Measurements from ENCODE around the gene IL12A.
A peak's percentile ranks its signal among the peaks of the same experiment; 100 is the strongest.

The IL12A gene

DNA sequence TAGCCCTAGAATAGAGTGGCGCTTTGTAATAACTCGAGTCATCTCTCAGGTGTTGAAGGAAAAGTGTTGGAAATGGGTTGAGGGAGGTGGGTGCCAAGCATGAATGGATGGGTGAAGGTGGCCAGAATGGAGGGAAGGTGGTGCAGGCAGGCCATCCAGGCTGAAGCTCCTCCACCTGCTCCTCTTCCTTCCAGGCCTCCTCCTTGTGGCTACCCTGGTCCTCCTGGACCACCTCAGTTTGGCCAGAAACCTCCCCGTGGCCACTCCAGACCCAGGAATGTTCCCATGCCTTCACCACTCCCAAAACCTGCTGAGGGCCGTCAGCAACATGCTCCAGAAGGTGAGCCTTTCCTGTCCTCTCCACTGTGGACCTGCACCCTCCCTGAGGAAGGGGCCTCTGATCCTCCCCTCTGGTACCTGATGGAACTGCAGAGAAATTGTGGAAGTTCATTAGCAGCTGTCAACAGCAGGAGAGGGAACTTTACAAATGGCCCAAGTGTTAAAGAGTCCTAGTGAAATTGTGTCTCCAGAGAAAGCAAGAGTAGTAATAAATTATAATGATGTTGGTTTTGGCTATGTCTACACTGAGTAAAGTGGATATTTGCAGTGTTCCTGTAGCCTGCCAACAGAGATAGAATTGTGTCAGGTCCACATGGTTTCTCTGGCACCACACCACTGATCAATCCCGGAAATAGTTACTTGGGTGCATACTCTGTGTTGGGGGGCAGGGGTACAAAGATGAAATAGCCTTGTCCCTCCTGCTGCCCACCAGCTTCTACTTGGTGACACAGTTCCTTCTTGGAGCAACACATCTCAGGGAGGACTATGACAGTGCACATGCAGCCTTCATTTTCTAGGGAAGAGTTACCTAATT is 1.6 kb downstream of the IL12A start:
- peak; percentile 14 for DNase-seq (ENCODE audit: low read depth)

DNA sequence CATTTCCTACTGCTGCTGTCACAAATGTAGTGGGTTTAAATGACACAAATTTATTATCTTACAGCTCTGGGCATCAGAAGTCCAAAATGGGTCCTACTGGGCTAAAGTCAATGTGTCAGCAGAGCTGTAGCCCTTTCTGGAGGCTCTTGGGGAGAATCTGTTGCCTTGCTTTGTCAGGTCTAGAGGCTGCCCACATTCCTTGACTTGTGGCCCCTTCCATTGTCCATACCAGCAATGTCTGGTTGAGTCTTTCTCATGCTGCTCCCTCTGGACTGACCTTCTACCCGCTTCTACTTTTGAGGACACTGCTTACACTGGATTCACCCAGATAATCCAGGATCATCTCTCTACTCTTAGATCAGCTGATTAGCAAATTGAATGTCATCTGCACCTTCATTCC is 3.0 kb downstream of the IL12A start:
- no peak for DNase-seq (ENCODE audit: low read depth)

DNA sequence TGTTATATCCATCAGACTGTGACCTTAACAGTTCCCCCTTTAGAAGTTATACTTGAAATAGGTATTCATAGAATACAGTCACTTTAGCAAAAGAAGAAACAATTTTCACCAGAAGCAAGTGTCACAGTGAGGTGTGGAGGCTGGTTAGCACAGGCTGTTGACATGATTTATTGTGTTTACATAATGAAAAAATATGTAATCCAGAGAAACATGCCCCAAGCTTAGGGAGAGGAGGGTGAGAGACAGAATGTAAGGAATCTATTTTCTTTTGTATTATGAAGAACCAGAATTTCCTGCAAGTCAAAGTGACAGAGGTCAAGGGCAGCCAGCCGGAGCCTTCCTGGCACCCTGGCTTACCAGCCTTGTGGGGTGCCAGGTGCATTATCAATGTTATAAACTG is 4.0 kb downstream of the IL12A start:
- no peak for DNase-seq (ENCODE audit: low read depth)

DNA sequence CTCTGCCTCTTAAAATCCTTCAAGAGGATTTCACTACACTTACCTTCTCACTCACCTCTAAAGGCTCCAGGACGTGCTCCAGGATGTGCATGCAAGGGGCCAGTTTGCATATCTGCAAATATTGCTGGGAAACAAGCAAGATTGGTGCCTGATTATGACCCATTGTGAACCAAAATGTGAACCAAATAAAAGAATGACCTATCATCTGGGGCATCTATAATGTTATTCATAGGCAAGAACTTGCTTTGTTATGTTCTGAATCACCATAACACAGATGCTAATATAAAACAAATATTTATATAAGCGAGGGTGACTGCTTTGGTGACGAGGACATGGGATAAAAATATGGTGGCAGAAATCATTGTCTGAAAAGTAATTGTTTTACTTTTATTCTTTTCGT is 5.5 kb downstream of the IL12A start:
- DNase-seq (ENCODE audit: low read depth) = peak; percentile 57

DNA sequence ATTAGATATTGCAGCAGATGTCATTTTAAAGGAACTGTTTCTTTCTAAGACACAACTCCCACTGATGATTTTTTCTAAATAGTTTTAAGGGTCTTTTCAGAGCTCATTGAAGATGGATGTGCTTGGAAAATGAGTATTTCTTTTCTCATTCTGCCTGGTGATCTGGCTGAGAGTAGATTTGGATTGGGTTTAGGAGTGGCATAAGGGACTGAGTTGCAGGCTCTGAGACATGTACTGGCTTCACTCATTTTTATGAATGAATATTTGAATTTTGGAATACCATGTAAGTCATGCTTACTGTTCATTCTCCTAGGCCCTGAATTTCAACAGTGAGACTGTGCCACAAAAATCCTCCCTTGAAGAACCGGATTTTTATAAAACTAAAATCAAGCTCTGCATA is 6.5 kb downstream of the IL12A start:
- no peak for DNase-seq (ENCODE audit: low read depth)

DNA sequence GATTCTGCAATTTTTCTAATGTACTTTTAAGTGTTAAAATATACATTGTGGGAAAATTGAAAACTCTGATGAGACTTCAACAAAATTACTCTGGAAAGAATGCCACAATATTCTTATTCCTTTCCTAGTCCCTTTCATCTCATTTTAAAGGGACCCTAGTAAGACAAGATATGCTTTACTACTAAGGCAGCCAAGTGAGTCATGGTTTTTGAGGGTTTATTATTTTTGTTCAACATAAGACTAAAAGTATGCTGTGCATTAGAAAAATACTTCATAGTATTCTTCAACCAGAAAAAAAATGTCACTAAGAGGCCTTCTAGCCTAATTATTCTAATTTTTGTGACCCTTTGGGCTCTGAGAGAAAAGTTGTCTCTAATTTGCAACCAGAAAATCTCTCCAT is 7.4 kb downstream of the IL12A start:
- DNase-seq (ENCODE audit: low read depth) = peak; percentile 71

DNA sequence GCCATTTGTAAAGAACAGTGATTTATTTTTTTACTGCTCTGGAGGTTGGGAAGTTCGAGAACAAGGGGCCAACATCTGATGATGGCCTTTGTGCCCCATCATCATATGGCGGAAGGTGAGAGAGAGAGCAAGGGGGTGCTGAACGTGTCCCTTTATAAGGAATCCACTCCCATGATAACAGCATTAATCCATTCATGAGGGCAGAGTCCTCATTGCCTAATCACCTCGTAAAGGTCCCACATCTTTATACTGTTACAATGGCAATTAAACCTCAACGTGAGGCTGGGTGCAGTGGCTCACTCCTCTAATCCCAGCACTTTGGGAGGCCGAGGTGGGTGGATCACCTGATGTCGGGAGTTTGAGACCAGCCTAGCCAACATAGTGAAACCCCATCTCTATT is 8.3 kb downstream of the IL12A start:
- no peak for DNase-seq (ENCODE audit: low read depth)

DNA sequence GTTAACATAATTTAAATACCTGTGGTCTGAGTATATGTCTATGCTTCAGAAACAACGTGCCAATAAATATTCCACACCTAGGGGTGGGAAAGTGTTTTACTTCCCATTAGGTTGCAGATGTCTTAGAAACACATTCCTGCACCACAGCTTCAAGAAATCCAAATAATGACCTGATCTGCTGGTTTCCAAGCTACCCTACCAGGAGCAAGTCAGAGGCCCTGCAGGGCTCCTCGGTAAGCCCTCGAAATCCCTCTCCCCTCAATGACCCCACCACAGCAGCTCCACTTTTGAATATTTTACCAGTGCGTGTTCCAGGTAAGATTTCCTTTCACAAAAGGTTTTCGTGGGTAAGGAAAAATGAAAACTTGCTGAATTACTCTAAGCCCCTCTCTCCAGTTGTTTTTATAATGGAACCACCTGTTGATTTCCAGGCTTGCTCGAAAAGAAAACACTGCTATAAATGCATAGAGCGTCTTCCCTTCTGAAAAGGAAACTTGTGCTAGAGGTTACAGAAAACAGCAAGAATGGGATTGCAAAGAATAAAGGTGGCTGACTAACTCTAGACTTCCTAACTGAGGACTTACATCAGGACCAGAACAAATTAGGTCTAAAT is 12.6 kb downstream of the IL12A start:
- DNase-seq (ENCODE audit: low read depth) = no peak

DNA sequence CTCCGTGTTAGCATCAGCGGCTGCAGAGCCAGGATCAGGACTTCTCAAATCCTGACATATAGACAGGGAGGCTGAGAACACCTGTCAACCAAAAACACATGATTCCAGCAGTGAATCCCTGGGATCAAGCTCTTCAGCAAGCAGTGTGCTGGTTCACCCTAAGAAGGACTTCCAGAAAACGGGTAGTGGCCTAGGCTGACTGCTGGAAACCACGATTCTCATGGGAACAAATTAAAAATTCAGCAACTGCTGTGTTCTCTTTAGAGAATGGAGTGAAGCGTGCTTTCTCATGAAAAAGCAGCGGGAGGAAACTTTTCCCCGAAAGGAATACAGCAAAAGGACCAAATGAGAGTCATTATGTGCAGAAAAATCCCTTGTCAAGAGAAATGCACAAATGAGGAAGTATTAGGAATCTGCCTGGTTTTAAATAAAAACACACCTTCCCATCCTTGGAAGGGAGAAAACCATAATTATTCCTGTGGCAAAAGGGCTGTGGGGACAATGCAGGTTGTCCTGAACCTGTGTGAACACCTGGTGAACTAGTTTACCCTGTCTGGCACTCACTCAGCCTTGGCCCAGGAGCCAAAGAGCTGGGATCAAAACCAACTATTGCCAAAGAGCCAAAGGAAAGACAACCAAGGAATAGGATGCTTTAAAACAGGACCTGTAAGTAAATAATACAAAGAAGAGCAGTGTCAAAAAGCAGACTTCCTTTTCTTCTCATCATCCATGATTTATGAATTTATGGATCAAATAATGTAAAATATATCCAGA is 13.4 kb downstream of the IL12A start:
- DNase-seq (ENCODE audit: low read depth) = no peak

DNA sequence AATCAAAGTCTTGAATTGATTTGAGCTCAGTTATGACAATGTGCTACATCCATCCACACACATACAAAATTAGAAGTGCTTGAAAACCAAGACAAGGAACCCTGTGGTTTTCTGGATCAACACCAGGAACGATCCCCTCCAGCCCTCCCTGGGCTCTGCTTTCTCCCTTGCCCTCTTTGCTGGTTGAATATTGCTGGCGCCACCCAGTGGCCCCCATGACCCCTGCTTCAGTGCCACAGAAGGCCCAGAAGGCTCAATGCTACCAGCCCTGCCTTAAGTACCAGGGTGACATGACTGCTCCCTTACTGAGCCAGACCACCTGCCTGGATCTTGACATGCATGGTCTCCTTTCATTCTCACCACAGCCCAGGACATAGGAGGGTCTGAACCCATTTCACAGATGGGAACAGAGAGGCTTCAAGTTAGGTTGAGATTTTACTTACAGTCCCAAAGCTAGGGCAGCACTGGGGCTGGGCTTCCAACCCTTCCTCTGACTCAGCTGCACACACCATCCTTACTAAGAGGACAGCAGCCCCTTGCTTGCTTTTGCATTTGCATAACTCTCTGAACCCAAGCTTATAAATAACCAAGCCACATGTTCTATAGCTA is 15.0 kb downstream of the IL12A start:
- peak; percentile 76 for DNase-seq (ENCODE audit: low read depth)

DNA sequence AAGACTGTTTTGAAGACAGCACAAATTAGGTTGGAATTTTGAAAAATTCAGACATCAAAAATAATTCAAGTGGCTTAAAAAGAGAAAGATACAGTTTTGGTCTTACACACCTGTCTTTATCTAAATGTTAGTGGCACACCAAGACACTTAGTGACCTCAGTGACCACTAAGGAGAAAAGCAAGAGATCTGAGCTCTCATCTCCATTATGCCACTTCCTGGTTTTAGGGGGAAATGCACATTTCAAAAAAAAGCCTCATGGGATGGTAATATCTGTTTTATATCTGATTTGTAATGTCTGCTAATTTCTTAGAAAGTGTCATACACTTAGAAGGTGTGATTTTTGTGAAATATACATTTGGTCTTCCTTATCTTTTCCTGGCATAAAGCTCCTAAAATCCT is 16.4 kb downstream of the IL12A start:
- no peak for DNase-seq (ENCODE audit: low read depth)

DNA sequence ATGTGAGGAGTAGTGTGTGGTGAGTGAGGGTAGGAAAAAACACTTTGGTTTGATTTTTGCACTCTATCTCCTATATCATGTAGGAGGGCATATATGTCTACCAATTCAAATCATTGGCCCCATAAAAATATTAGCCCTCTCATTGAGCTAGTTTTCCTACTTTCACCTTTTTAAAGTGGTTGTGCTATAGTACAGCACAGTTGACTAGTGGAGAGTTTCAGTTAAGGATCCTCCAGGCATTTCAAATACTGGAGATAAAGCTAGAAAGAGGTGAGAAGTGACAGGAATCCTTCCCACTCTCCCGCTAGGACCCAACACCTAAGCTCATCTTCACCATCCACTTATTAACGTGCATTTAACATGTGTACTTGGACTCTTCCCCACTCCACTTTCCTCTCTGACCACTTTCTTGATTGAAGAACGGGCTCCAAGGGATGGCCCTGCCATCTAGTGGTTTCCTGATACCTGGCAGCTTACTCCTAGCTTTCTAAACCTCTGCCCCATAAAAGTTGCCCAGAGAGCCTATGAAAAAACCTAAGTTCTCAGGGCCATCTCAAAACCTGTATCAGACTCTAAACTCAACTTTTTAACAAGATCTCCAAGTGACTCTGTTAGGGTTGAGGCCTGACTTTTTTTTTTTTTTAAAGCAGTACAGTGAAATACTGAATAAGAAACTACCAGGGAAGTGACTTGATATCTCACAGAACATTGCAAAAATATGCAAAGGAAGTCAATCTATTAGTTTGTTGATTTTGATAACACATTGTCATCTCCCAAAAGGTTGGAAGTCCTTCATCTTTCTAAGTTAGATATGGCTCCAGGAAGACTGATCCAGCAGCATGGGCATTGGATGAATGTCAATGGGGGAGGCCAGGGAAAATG is 17.9 kb downstream of the IL12A start:
- peak; percentile 79 for DNase-seq (ENCODE audit: low read depth)

DNA sequence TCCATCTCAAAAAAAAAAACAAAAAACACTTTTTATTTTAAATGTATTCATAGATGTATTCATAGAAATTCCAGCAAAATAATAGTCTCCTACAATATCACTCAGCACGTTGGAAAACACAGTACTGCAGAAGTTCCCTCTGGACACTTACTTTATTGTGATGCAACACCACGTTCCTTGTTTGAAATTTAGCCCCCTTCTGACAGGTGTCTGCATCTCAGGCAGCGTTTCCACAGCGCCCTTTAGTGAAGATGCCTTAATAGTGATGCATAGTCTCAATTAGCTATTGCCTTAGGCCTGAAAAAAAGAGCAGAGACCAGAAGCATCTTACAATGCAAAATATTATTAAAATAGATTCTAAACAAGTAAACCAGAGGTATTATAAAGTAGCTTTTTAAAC is 20.3 kb downstream of the IL12A start:
- no peak for DNase-seq (ENCODE audit: low read depth)

DNA sequence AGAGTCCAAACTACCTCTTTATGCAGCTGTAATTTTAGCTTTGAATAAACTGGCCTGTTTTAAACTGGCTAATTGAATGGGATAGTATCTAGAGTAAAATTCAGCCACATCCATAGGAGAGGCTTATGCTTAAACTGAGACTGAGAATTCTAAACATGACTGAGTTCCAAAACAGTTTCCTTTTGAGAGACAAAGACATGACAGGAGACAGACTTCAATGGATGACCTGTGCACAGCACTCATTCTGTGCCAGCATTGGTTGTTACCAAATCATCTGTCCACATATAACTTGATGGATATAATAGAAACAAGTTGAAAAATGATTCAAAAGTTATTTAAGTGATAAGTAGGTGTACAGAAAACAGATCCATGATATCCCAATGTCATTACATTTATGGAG is 20.9 kb downstream of the IL12A start:
- DNase-seq (ENCODE audit: low read depth) = no peak

DNA sequence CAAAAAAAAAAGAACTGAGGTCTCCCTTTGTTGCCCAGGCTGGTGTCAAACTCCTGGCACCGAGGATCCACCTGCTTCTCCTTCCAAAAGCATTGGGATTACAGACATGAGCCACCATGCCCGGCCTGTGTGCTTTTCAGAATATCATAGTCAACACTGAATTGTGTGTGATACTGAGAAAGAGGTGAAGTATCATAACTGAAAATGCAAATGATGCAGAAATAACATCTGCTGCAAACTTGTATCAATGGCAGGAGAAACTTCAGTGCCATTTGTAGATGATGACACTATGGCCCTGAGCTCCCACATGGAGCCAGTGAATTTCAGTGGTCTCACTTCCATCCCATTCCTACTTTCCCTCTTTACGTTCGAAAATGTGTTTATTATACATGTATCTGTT is 21.9 kb downstream of the IL12A start:
- DNase-seq (ENCODE audit: low read depth) = no peak

DNA sequence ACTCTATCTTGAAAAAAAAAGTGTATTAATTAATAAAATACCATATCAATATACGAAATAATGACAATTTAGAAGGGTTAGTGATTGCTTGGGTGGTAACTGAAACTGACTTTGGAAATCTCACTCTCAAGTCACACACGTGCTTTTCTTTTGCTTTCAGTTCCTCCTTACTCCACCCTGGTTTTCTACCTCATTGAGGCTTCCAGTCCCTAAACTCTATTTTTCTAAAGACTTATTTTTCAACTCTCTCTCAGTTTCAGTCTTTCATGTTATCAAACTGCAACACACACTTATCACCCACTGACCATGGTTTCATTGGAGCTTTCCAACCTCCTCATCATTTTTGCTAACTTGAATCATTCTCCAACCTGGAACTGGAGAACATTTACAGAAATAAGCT is 23.5 kb downstream of the IL12A start:
- no peak for DNase-seq (ENCODE audit: low read depth)

DNA sequence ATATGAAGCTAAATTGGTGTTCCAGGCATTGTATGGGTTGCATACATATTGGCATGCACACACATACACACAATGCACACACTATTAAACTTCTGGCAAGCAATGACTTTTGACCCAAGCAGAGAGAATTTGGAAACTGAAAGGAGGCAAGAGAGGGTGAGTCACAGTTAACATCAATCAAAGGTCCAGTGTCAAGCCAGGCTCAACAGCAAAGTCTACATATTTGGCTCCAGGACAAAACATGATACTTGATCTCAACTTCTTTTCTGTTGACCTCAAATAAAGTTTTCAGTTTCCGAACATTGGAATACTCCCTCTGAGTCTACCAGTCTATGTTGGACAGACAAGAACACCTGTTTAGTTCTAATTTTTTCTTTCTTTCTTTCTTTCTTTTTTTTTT is 28.3 kb downstream of the IL12A start:
- DNase-seq (ENCODE audit: low read depth) = peak; percentile 27

DNA sequence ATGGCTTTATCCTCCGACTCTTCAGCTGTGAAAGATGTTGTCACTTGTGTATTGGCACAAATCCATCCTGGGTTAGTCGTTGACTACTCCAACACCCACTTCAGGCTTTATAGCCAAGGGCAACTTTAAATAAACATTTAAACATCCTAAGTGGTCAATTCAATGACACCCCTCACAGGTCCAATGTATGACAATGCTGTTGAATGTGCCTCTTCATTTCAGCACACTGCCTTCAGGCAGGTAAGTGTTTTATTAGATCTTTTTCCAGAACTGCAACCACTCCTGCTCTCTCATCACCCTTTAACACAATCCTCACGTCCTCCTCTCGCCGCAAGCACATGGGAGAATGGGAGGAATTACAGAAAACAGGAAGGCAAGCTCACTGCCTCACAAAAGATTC is 30.3 kb downstream of the IL12A start:
- DNase-seq (ENCODE audit: low read depth) = no peak

DNA sequence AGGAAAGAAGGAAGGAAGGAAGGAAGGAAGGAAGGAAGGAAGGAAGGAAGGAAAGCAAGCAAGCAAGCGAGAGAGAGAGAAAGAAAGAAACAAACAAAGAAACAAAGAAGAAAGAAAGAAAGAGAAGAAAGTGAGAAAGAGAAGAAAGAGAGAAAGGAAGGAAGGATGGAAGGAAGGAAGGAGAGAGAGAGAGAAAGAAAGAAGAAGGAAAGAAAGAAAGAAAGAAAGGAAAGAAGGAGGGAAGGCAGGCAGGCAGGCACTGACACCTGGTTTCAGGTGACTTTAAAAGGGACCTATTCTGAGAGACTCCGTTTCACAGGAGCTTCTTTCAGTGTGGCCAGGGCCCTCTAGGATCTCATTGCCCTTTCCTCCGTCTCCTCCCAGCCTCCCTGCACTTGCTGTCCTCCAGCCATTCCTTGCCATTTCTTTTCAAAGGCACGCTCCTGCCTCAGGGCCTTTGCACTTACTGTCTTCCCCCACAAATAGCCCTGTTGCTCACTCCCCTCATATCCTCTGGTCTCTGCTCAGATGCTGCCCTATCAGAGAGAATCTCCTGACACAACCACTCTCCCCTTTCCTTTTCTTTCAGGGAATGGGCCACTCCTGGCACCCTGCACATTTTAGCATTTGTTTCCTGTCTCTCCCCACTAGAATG is 31.5 kb downstream of the IL12A start:
- no peak for DNase-seq (ENCODE audit: low read depth)

DNA sequence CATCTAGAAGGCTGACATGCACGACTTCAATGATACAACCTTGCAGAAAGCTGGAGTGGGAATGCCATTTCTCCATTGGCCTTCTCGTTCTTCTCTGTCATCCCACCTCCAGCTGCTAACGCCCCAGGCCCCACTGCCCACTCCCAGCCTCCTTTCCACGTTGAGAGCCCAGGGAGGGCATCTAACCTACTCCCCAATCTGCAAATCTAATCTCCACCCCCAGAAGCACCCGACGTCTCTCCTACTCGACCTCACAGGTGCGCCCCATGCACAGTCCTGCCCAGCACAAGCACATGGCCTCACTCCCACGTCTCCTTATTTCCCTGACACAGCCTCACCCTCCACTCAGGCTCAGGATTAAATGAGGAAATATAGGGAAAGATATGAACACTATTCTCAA is 33.4 kb downstream of the IL12A start:
- no peak for DNase-seq (ENCODE audit: low read depth)

DNA sequence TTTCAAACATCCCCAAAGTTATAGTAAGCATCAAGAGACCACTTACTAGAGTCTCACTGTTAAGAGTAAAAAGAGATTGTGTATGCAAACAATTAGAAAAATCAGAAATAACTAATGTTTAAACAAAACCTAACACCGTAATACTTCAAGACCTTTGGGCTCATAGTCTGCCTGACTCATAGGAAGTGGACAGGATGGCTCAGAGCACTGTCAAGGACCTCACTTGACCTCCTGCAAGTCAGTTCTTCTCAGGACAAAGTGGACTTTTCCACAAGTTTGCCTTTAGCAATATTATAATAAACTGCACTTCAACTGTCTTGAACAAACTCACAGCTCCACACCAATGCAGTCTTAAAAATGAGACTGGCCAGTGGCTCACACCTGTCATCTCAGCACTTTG is 34.8 kb downstream of the IL12A start:
- DNase-seq (ENCODE audit: low read depth) = no peak

All from EH (cell line).